Measurements from ENCODE around the gene RRM1. TPM values are rescaled to one million over a fixed set of nuclear protein-coding genes. Genes with fewer than 3 reads are reported as not detected.

RRM1 gene
- total RNA-seq, 1 donor: 65.1 TPM

GRCh38 chr11:4187055-4187988 is 92.7 kb downstream of the RRM1 start:
- Histone ChIP-seq H3K4me1 (ENCODE audit: insufficient read depth, low read length) (peaks cover 5% of the 10 kb centered on the region), H3K4me3 (ENCODE audit: insufficient read depth, low read length) (peak overlapping the region; percentile 78), H3K79me2 (ENCODE audit: insufficient read depth, low read length) (no peaks in the 10 kb centered on the region), H3K27me3 (ENCODE audit: insufficient read depth, low read length) (no peaks in the 10 kb centered on the region), H3K9me3 (ENCODE audit: low read depth, low read length) (no peaks in the 10 kb centered on the region), H2AFZ (ENCODE audit: low read length) (peak overlapping the region; percentile 94), H3K36me3 (ENCODE audit: insufficient read depth, low read length) (no peaks in the 10 kb centered on the region), H3K4me2 (ENCODE audit: insufficient read depth, low read length) (peak overlapping the region; percentile 87), H4K20me1 (ENCODE audit: insufficient read depth, low read length) (no peaks in the 10 kb centered on the region), H3K27ac (ENCODE audit: low read depth, low read length) (peak overlapping the region; percentile 17)
- peak; percentile 98 for DNase-seq (ENCODE audit: insufficient read length, low spot score, missing footprints)
- TF ChIP-seq CTCF (IDR thresholded peaks at IDR 0.05; ENCODE audit: extremely low read depth, low read depth, low read length): peak; percentile 67

Other genes with a start within 250 kb of the RRM1 start
- 57.5 and 57.9 TPM in 2 replicates for gene STIM1, start 239.1 kb upstream of the RRM1 start, total RNA-seq